GM23338 (cell line): ENCODE data around the gene RANGRF.

Experiments
- EZH2 ChIP-seq: fragments of 200-600 bp; sonication (generic); IDR thresholded peaks from one replicate; pipeline ENCODE4 v1.8.0; 2017; ENCODE audit warnings: antibody characterized with exemption, mild to moderate bottlenecking, low read depth; ENCODE audit not compliant: unreplicated experiment
- EZH2phosphoT487 ChIP-seq: fragments of 200-600 bp; sonication (generic); IDR thresholded peaks from one replicate; pipeline ENCODE4 v1.8.1; 2018; ENCODE audit warnings: antibody characterized with exemption; ENCODE audit not compliant: unreplicated experiment
- POLR2AphosphoS5 ChIP-seq: IDR thresholded peaks from 2 replicates; pipeline ENCODE4 v1.6.1; 2016; ENCODE audit warnings: antibody characterized with exemption, low read depth
- ZNF331 ChIP-seq: fragments of 250-450 bp; sonication (Bioruptor Pico); IDR thresholded peaks from 2 replicates; pipeline ENCODE4 v1.5.0; 2020; ENCODE audit warnings: low read depth, mild to moderate bottlenecking, moderate library complexity
- TF ChIP-seq, protein P1 (sequence below), 2 experiments: fragments of 200-600 bp in 1 of 2; sonication (generic) in 1 of 2; conservative IDR thresholded peaks; 2 replicates each; pipeline versions ENCODE4 v1.5.1 to v1.6.1; 2016 to 2017; ENCODE audit warnings: antibody characterized with exemption in 2 of 2, low read depth in 2 of 2, mild to moderate bottlenecking in 2 of 2, moderate library complexity in 1 of 2
- TF ChIP-seq, protein P2 (sequence below): IDR thresholded peaks from one replicate; pipeline ENCODE4 v1.6.1; 2018; ENCODE audit warnings: antibody characterized with exemption; ENCODE audit not compliant: unreplicated experiment

DNA sequence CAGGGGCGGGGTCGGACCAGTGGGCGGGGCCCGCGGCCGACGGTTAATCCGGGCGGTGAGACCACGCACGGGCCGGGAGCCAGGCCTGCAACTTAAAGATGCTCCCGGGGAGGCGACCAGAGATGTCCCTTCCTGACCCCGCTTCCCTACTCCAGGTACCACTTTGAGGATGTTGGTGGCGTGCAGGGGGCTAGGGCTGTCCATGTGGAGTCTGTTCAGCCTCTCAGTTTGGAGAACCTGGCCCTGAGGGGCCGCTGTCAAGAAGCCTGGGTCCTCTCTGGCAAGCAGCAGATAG lies 580 bp downstream of the RANGRF start:
- TF ChIP-seq, protein P1, sequence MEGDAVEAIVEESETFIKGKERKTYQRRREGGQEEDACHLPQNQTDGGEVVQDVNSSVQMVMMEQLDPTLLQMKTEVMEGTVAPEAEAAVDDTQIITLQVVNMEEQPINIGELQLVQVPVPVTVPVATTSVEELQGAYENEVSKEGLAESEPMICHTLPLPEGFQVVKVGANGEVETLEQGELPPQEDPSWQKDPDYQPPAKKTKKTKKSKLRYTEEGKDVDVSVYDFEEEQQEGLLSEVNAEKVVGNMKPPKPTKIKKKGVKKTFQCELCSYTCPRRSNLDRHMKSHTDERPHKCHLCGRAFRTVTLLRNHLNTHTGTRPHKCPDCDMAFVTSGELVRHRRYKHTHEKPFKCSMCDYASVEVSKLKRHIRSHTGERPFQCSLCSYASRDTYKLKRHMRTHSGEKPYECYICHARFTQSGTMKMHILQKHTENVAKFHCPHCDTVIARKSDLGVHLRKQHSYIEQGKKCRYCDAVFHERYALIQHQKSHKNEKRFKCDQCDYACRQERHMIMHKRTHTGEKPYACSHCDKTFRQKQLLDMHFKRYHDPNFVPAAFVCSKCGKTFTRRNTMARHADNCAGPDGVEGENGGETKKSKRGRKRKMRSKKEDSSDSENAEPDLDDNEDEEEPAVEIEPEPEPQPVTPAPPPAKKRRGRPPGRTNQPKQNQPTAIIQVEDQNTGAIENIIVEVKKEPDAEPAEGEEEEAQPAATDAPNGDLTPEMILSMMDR (conservative IDR thresholded peaks at IDR 0.05; ENCODE audit: low read depth in 2 of 2), result no peak
- TF ChIP-seq, protein P2, sequence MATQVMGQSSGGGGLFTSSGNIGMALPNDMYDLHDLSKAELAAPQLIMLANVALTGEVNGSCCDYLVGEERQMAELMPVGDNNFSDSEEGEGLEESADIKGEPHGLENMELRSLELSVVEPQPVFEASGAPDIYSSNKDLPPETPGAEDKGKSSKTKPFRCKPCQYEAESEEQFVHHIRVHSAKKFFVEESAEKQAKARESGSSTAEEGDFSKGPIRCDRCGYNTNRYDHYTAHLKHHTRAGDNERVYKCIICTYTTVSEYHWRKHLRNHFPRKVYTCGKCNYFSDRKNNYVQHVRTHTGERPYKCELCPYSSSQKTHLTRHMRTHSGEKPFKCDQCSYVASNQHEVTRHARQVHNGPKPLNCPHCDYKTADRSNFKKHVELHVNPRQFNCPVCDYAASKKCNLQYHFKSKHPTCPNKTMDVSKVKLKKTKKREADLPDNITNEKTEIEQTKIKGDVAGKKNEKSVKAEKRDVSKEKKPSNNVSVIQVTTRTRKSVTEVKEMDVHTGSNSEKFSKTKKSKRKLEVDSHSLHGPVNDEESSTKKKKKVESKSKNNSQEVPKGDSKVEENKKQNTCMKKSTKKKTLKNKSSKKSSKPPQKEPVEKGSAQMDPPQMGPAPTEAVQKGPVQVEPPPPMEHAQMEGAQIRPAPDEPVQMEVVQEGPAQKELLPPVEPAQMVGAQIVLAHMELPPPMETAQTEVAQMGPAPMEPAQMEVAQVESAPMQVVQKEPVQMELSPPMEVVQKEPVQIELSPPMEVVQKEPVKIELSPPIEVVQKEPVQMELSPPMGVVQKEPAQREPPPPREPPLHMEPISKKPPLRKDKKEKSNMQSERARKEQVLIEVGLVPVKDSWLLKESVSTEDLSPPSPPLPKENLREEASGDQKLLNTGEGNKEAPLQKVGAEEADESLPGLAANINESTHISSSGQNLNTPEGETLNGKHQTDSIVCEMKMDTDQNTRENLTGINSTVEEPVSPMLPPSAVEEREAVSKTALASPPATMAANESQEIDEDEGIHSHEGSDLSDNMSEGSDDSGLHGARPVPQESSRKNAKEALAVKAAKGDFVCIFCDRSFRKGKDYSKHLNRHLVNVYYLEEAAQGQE, result no peak
- TF ChIP-seq EZH2phosphoT487, result no peak
- TF ChIP-seq EZH2, result no peak
- TF ChIP-seq ZNF331, result no peak
- TF ChIP-seq POLR2AphosphoS5, result no peak
